Measurements from ENCODE around the gene DNM3.

- TF ChIP-seq POLR2A (IDR thresholded peaks at IDR 0.05) (no peak), CTCF (IDR thresholded peaks at IDR 0.05) (peak in 2 of 3 donors; percentile 78 to 87)
These were observed 200.4 kb downstream of the DNM3 start for GRCh38 chr1:172041742-172042141.
